HG02885 (cell line): Measurements from ENCODE around the gene HYLS1.
"Not testable (repeated sequence)": the region's sequence is repeated elsewhere in the genome, so short reads cannot be mapped to it uniquely, and the experiment has no call there.

ENCODE experiments used
- ATAC-seq: cut with Tn5 transposase; IDR thresholded peaks from one replicate; pipeline ENCODE4 v1.9.1; 2021; ENCODE audit warnings: mild to moderate bottlenecking; ENCODE audit not compliant: unreplicated experiment, poor library complexity

The HYLS1 gene

GRCh38 chr11:125887373-125888324, at the start of gene HYLS1:
Gene HYLS1 (plus strand): TSS chr11:125887668. CDS start chr11:125899369, 11,701 bp downstream.
- ATAC-seq = peak; percentile 86

GRCh38 chr11:125842321-125842948, 45.0 kb upstream of the HYLS1 start:
- ATAC-seq = no peak

- ATAC-seq = no peak
Observed at GRCh38 chr11:125846188-125846587, 41.3 kb upstream of the HYLS1 start.

- not testable (repeated sequence) for ATAC-seq
Observed at GRCh38 chr11:125857670-125858069, 29.8 kb upstream of the HYLS1 start.

- not testable (repeated sequence) for ATAC-seq
Observed at GRCh38 chr11:125862786-125863185, 24.7 kb upstream of the HYLS1 start.

GRCh38 chr11:125865354-125865753, 22.1 kb upstream of the HYLS1 start:
- not testable (repeated sequence) for ATAC-seq

- no peak for ATAC-seq
Observed at GRCh38 chr11:125869521-125869920, 17.9 kb upstream of the HYLS1 start.

GRCh38 chr11:125871391-125872137, 15.9 kb upstream of the HYLS1 start:
- ATAC-seq = no peak

GRCh38 chr11:125872138-125872491, 15.4 kb upstream of the HYLS1 start:
- ATAC-seq = no peak

GRCh38 chr11:125873881-125874555, 13.4 kb upstream of the HYLS1 start:
- ATAC-seq = no peak

- ATAC-seq = no peak
Observed at GRCh38 chr11:125874556-125875124, 12.8 kb upstream of the HYLS1 start.

- no peak for ATAC-seq
Observed at GRCh38 chr11:125881291-125881690, 6.2 kb upstream of the HYLS1 start.

- ATAC-seq = no peak
Observed at GRCh38 chr11:125883375-125883774, 4.1 kb upstream of the HYLS1 start.

- peak; percentile 40 for ATAC-seq
Observed at GRCh38 chr11:125886997-125887372, 483 bp upstream of the HYLS1 start.

- no peak for ATAC-seq
Observed at GRCh38 chr11:125890447-125891100, 3.1 kb downstream of the HYLS1 start.

GRCh38 chr11:125892071-125892470, 4.6 kb downstream of the HYLS1 start:
- no peak for ATAC-seq

- no peak for ATAC-seq
Observed at GRCh38 chr11:125892994-125893393, 5.5 kb downstream of the HYLS1 start.

GRCh38 chr11:125901872-125902271, 14.4 kb downstream of the HYLS1 start:
- no peak for ATAC-seq

GRCh38 chr11:125902277-125902926, 14.9 kb downstream of the HYLS1 start:
- ATAC-seq = no peak
